GM19438 (cell line): ENCODE results near the gene THBS1.

Experiments
- ATAC-seq: cut with Tn5 transposase; IDR thresholded peaks from one replicate; pipeline ENCODE4 v1.9.1; 2021; ENCODE audit warnings: low read depth; ENCODE audit not compliant: unreplicated experiment

THBS1 gene

GRCh38 chr15:39573287-39573686 lies 7.6 kb upstream of the THBS1 start:
- no peak for ATAC-seq

GRCh38 chr15:39573844-39574243 lies 7.0 kb upstream of the THBS1 start:
- no peak for ATAC-seq

GRCh38 chr15:39574427-39574826 lies 6.5 kb upstream of the THBS1 start:
- no peak for ATAC-seq

- ATAC-seq: no peak
Observed at GRCh38 chr15:39575180-39575579, 5.7 kb upstream of the THBS1 start.

GRCh38 chr15:39578851-39579486 lies 1.9 kb upstream of the THBS1 start:
- ATAC-seq: no peak

- no peak for ATAC-seq
Observed at GRCh38 chr15:39579487-39580116, 1.3 kb upstream of the THBS1 start.

- no peak for ATAC-seq
Observed at GRCh38 chr15:39580117-39580484, 778 bp upstream of the THBS1 start.

GRCh38 chr15:39581242-39581792 lies 438 bp downstream of the THBS1 start:
- ATAC-seq: no peak

- ATAC-seq: no peak
Observed at GRCh38 chr15:39581793-39582285, 960 bp downstream of the THBS1 start.

- no peak for ATAC-seq
Observed at GRCh38 chr15:39582286-39582976, 1.6 kb downstream of the THBS1 start.

GRCh38 chr15:39582977-39583595 lies 2.2 kb downstream of the THBS1 start:
- no peak for ATAC-seq

- ATAC-seq: no peak
Observed at GRCh38 chr15:39583596-39584265, 2.9 kb downstream of the THBS1 start.

GRCh38 chr15:39584266-39584659 lies 3.4 kb downstream of the THBS1 start:
- no peak for ATAC-seq

- no peak for ATAC-seq
Observed at GRCh38 chr15:39584662-39585388, 3.9 kb downstream of the THBS1 start.

- no peak for ATAC-seq
Observed at GRCh38 chr15:39585389-39585841, 4.5 kb downstream of the THBS1 start.

GRCh38 chr15:39585871-39586301 lies 5.0 kb downstream of the THBS1 start:
- no peak for ATAC-seq

GRCh38 chr15:39586387-39587095 lies 5.7 kb downstream of the THBS1 start:
- no peak for ATAC-seq

- ATAC-seq: no peak
Observed at GRCh38 chr15:39587096-39587721, 6.3 kb downstream of the THBS1 start.
